NCI-H1930 (cell line): ENCODE data around the gene PRG3.
"Not testable (repeated sequence)": the region's sequence is repeated elsewhere in the genome, so short reads cannot be mapped to it uniquely, and the experiment has no call there.

Experiments used
- DNase-seq, 2 experiments: peaks; one replicate each; lab custom pipeline; 2025; lab: John Stamatoyannopoulos, UW

The PRG3 gene

DNA sequence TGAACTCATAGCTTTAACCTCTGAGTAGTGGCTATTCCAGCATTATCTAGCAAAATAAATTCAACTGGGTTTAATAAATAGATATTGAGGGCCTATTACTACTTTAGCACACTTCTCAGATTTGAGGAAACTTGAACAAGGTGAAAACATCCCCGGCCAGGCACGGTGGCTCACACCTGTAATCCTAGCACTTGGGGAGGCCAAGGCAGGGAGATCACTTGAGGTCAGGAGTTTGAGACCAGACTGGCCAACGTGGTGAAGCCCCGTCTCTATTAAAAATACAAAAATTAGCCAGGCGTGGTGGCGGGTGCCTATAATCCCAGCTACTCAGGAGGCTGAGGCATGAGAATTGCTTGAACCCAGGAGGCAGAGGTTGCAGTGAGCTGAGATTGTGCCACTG, 44.1 kb downstream of the PRG3 start:
- DNase-seq, result not testable (repeated sequence)

DNA sequence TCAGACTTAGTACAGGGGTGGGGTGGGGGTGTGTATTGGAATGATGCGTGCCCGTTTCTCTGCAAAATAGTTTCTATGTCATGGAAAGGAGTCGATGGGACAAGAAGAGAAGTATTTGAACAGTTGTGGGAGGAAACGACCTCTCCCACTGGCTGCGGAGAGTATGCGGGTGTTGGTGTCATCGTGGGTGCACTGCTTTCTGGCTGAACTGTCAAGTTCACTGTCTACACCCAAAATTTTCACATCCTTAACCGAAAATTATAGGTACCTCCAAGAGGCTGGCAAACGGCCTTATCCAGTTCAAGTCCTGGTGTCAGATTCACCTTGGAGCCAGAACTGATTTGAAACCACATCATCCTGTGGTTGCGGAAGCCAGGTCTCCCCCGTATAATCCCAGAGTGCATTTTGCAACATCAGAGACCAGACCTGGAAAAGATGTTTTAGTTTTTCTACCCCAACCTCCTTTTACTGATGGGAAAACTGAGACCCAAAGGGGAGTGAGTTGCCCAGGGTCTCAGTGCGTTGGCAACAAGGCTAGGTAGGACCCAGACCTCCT, 44.8 kb downstream of the PRG3 start:
- no peak for DNase-seq

DNA sequence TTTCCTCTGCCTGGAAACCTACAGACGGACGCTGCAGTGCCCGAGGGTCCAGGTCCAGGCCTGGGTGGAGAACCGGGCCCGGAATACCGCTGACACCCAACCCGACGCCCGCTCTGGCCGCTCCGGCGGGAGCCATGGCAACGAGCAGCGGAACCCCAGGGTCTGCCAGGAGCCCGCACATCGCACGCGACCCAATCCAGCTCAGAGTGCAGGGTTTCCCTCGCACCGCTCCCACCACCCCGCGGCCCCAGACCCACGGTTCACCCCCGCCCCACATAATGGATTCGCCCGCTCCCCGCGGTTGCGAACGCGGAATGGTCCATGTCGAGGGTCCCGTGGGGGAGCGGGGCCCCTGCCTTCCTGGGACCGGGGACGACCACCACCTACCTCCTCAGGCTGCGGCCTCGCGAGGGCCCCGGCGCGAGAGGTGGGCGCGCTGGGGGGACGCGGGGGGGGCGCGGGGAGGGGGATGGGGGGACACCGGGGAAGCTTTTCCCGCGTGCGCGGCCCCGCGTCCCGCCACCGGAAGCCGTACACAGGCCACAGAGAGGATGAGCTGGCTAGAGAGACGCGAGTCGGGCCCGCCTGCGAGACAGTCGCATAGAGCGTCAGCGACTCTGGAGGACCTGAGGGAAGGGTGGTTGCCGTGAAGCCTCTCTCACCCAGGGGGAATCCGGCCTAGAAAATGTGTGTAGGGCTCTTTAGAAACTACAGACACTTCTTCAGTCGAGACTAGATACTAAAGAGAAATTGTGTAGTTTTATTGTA, 45.4 kb downstream of the PRG3 start, which contains the start of gene SSRP1:
TSS of gene SSRP1 (minus strand) at position 550 of the 768 bp plus-strand sequence. CDS start 771 bp downstream, outside the sequence.
- peak; percentile 87 to 93 for DNase-seq

DNA sequence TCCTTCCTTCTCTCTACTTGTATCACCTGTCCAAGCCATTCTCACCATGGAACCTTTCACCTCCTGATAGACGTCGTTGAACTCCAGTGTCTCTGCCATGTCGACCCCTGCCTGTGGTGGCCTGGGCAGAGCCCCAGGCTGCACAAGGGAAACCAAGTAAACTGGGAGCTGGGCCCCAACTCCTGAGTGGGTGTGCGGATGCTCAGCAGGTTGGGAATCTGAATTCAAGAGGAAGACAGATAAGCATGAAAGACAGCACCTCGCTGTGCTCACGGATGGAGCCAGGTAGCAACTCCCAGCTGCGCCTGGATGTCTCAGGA, 46.0 kb downstream of the PRG3 start:
- no peak for DNase-seq

DNA sequence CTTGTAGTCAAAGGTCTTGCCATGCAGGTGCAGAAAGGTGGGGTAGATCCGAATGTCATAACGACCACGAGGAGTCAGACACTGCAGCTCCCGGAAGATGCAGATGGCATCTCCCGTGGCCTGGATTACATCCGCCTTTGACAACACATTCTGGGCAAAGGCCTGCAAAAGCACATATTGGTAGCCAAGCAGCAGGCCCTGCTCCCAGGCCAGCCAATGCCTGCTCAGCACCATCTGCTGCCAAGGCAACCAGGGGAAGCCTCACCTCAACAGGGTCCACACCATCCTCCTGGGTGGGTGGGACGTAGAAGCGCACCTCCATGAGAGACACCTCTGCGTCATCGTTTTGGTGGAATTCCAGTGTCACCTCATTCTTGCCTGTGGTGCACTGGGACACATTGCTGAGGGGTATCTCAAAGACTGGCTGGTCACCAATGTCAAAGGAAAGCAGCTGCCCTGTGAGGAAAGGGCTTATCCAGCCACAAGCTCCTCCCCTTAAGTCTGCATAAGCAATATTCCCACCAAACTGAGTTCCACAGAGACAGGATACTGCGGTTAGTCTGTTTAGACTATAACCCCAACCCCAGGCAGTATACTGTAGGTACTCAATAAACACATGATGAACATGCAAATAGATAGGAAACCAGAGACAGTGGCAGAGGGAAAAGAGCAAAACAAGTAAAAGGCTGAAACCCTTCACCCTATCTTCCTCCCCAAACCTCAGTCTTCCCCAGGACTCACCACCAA, 48.1 kb downstream of the PRG3 start:
- DNase-seq, result no peak

DNA sequence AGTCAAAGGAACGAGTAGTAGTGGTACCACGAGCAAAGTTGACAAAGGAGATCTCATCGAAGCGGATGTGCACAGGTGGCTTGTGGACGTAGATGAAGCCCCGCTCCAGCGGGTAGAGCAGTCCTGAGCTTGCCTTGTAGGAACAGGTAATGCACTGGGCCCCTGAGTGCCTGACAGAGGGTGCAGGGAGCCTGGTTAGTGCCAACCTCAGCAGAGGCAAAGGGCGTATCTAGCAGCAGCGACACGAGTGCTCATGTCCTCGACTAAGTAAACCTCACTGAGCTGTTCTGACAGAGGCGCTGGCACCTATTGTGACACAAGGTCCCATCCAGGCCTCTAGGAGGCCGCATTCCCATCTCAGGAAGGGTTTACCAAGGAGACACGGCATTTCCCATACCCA, 49.2 kb downstream of the PRG3 start:
- no peak for DNase-seq

DNA sequence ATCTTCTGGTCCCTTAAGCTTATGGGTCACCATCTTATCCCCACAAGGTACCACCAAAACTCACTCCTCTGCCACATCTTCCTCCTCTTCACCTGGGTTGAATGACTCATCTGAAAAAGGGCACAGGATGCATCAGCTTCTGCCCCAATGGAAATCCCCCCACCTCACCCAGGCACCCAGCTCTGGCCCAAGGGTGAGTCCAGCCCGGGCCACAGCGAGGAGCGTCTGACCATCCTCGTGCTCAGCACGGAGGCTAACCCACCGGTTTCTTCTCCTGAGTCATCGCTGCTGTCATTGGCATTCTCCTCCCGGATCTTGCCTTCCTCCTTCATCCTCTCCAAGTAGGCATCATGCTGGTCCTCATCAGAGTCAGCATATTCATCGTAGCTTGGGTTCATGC, 50.9 kb downstream of the PRG3 start:
- no peak for DNase-seq

DNA sequence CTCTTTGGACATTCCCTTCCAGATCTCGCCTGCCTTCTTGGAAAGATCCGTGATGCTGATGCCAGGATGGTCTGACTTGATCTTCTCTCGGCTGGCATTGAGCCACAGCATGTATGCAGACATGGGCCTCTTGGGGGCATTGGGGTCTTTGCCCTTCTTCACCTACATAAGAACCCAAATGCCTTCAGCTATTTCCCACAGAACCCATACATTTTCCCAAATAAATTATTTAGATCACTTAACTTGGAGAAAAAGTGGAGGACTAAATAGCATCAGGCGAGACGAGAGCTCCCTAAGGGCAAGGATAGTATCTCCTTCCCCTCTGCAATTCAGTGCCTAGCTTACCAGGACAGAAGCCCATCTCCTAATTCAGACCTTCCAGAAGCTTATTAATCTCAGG, 53.2 kb downstream of the PRG3 start:
- DNase-seq, result no peak
